HCT116 (cell line): ENCODE data around the gene NASP. TPM values are rescaled to one million over a fixed set of nuclear protein-coding genes. Genes with fewer than 3 reads are reported as not detected.
"Not testable (repeated sequence)": the region's sequence is repeated elsewhere in the genome, so short reads cannot be mapped to it uniquely, and the experiment has no call there.

Experiments used
- ATAC-seq: fragments of 200-7000 bp; cut with Tn5 transposase; 2 replicates; pipeline ENCODE4 v1.9.1; 2020; ENCODE audit warnings: mild to moderate bottlenecking, moderate library complexity
- BruUV-seq: library from RNA; stranded (reverse); fragments of 400-500 nt; replicated peaks from 2 replicates; lab custom pipeline; 2021; lab: Mats Ljungman, UMichigan
- CTCF ChIA-PET: fragments of 300-600 bp; sonication (Branson Sonifier 250); formaldehyde crosslinking; loops from one replicate; lab custom pipeline; 2021; ENCODE audit warnings: antibody characterized with exemption; lab: Charles Lee
- POLR2A ChIA-PET: fragments of 300-600, 350-600 bp; sonication (Branson Sonifier 250); formaldehyde crosslinking; loops from one replicate; lab custom pipeline; 2021; ENCODE audit warnings: antibody characterized with exemption; lab: Charles Lee
- RAD21 ChIA-PET, 2 experiments: fragments of 300-600 bp; sonication (Branson Sonifier 250); formaldehyde crosslinking; loops; one replicate each; lab custom pipeline; 2023; ENCODE audit warnings: low total read pairs in 2 of 2; ENCODE audit not compliant: uncharacterized antibody in 2 of 2, unreplicated experiment in 2 of 2, low non-redundant PET in 1 of 2; lab: Charles Lee
- DNase-seq: peaks from one replicate; pipeline ENCODE4 v3.0.0-alpha.2; 2010; ENCODE audit warnings: low read depth, low spot score
- H2AFZ ChIP-seq: fragments of 200-600 bp; shearing (Covaris generic), sonication (generic); 2 replicates; pipeline ENCODE4 v1.6.1; 2017; ENCODE audit warnings: low read depth, mixed run types, mixed read lengths, antibody characterized with exemption, low read length; ENCODE audit not compliant: poor library complexity, severe bottlenecking
- H3K27ac ChIP-seq: 2 replicates; pipeline ENCODE4 v1.5.1; 2012; ENCODE audit warnings: low read depth, low read length
- H3K27me3 ChIP-seq: fragments of 200-600 bp; sonication (generic); 2 replicates; pipeline ENCODE4 v1.6.1; 2016; ENCODE audit warnings: mixed run types, low read length, mixed read lengths; ENCODE audit not compliant: insufficient read depth
- H3K36me3 ChIP-seq, 2 experiments: fragments of 200-500 bp in 1 of 2; fragments of 200-600 bp in 1 of 2; sonication (Bioruptor generic) in 1 of 2; sonication (generic) in 1 of 2; 2 replicates each; pipeline versions ENCODE4 v1.5.1 to v1.6.1; 2014 to 2016; ENCODE audit warnings: low read length in 2 of 2, inconsistent platforms in 1 of 2, mixed read lengths in 1 of 2, mixed run types in 1 of 2; ENCODE audit not compliant: insufficient read depth in 2 of 2, control insufficient read depth in 1 of 2
- H3K4me1 ChIP-seq, 2 experiments: fragments of 200-600 bp in 1 of 2; sonication (generic) in 1 of 2; 2 replicates each; pipeline versions ENCODE4 v1.5.1 to v1.6.1; 2012 to 2017; ENCODE audit warnings: low read length in 2 of 2, inconsistent platforms in 1 of 2, mild to moderate bottlenecking in 1 of 2, mixed read lengths in 1 of 2, mixed run types in 1 of 2, moderate library complexity in 1 of 2; ENCODE audit not compliant: insufficient read depth in 2 of 2, control insufficient read depth in 1 of 2
- H3K4me2 ChIP-seq: fragments of 200-600 bp; sonication (generic); 2 replicates; pipeline ENCODE4 v1.6.1; 2017; ENCODE audit warnings: mixed run types, low read length, mixed read lengths
- H3K4me3 ChIP-seq, 2 experiments: fragments of 200-600 bp in 1 of 2; sonication (generic) in 1 of 2; replicated peaks in 1 of 2; 2 replicates each; pipeline ENCODE4 v1.5.1; 2011 to 2016; ENCODE audit warnings: low read length in 2 of 2, control low read depth in 1 of 2, low read depth in 1 of 2, mild to moderate bottlenecking in 1 of 2, mixed read lengths in 1 of 2, mixed run types in 1 of 2
- H3K79me2 ChIP-seq: fragments of 200-600 bp; sonication (generic); 2 replicates; pipeline ENCODE4 v1.6.1; 2017; ENCODE audit warnings: mild to moderate bottlenecking, mixed run types, low read length, moderate library complexity, mixed read lengths; ENCODE audit not compliant: insufficient read depth
- H3K9ac ChIP-seq: fragments of 200-600 bp; sonication (generic); 2 replicates; pipeline ENCODE4 v1.6.1; 2016; ENCODE audit warnings: low read length, mixed read lengths
- H3K9me2 ChIP-seq: fragments of 200-600 bp; sonication (generic), shearing (Covaris generic); 2 replicates; pipeline ENCODE4 v1.6.1; 2017; ENCODE audit warnings: mixed run types, mild to moderate bottlenecking, moderate library complexity; ENCODE audit not compliant: insufficient read depth
- H3K9me3 ChIP-seq, 2 experiments: fragments of 200-500 bp in 1 of 2; fragments of 200-600 bp in 1 of 2; sonication (Bioruptor generic) in 1 of 2; sonication (generic) in 1 of 2; 2 replicates each; pipeline ENCODE4 v1.6.1; 2014 to 2017; ENCODE audit warnings: low read length in 2 of 2, mixed read lengths in 2 of 2, inconsistent platforms in 1 of 2, low read depth in 1 of 2, mild to moderate bottlenecking in 1 of 2, mixed run types in 1 of 2, moderate library complexity in 1 of 2; ENCODE audit not compliant: control insufficient read depth in 1 of 2, insufficient read depth in 1 of 2
- H4K20me1 ChIP-seq: fragments of 200-600 bp; sonication (generic), shearing (Covaris generic); 2 replicates; pipeline ENCODE4 v1.6.1; 2017; ENCODE audit warnings: mixed run types, mild to moderate bottlenecking, moderate library complexity; ENCODE audit not compliant: insufficient read depth
- ATF3 ChIP-seq: IDR thresholded peaks from 2 replicates; pipeline ENCODE4 v1.6.1; 2012
- CBX3 ChIP-seq: IDR thresholded peaks from 2 replicates; pipeline ENCODE4 v1.6.1; 2012; ENCODE audit warnings: low read depth
- CTCF ChIP-seq, 3 experiments: fragments of 200-600 bp in 1 of 3; sonication (generic) in 1 of 3; IDR thresholded peaks in 2 of 3; conservative IDR thresholded peaks in 1 of 3; 2 replicates each; pipeline ENCODE4 v1.5.1; 2012 to 2017; ENCODE audit warnings: low read depth in 2 of 3, low read length in 2 of 3, antibody characterized with exemption in 1 of 3, borderline replicate concordance in 1 of 3, control low read depth in 1 of 3, mild to moderate bottlenecking in 1 of 3, mixed read lengths in 1 of 3, mixed run types in 1 of 3, moderate library complexity in 1 of 3; ENCODE audit not compliant: insufficient read depth in 1 of 3
- ELF1 ChIP-seq: IDR thresholded peaks from 2 replicates; pipeline ENCODE4 v1.6.1; 2012; ENCODE audit warnings: low read depth, borderline replicate concordance
- EZH2 ChIP-seq: fragments of 200-600 bp; sonication (generic); IDR thresholded peaks from 2 replicates; pipeline ENCODE4 v1.6.1; 2017; ENCODE audit warnings: antibody characterized with exemption, mixed run types
- JUND ChIP-seq: IDR thresholded peaks from 2 replicates; pipeline ENCODE4 v1.6.1; 2012
- MAX ChIP-seq: IDR thresholded peaks from 2 replicates; pipeline ENCODE4 v1.6.1; 2012
- POLR2A ChIP-seq: IDR thresholded peaks from 2 replicates; pipeline ENCODE4 v1.7.0; 2011; ENCODE audit warnings: borderline replicate concordance; ENCODE audit not compliant: insufficient read depth, insufficient read length; ENCODE audit errors: extremely low read depth
- RAD21 ChIP-seq: IDR thresholded peaks from 2 replicates; pipeline ENCODE4 v1.6.1; 2012; ENCODE audit warnings: low read depth, mild to moderate bottlenecking
- SRF ChIP-seq: IDR thresholded peaks from 2 replicates; pipeline ENCODE4 v1.6.1; 2012; ENCODE audit warnings: low read depth
- TCF7L2 ChIP-seq: IDR thresholded peaks from 2 replicates; pipeline ENCODE4 v1.7.0; 2011; ENCODE audit warnings: borderline replicate concordance, inconsistent platforms; ENCODE audit not compliant: insufficient read depth, insufficient read length; ENCODE audit errors: extremely low read depth
- YY1 ChIP-seq: IDR thresholded peaks from 2 replicates; pipeline ENCODE4 v1.6.1; 2011; ENCODE audit warnings: low read length, low read depth, moderate library complexity, mild to moderate bottlenecking; ENCODE audit not compliant: insufficient replicate concordance; ENCODE audit errors: extremely low read depth
- ZBTB33 ChIP-seq: IDR thresholded peaks from 2 replicates; pipeline ENCODE4 v1.6.1; 2011; ENCODE audit warnings: mild to moderate bottlenecking, low read length, moderate library complexity; ENCODE audit not compliant: insufficient replicate concordance; ENCODE audit errors: extremely low read depth
- ZNF274 ChIP-seq: fragments of 200-500 bp; sonication (Bioruptor generic); IDR thresholded peaks from 2 replicates; pipeline ENCODE4 v1.6.1; 2014; ENCODE audit warnings: mild to moderate bottlenecking, low read depth, low read length, inconsistent platforms
- intact Hi-C: fragments of 100-400 bp; cut with micrococcal nuclease; formaldehyde crosslinking; loops from 2 replicates; pipeline ENCODE4 v1.10.0; 2022
- total RNA-seq: library from RNA; stranded (reverse); gene quantifications from one replicate; pipeline ENCODE4 v1.2.1, GENCODE V29; 2021; ENCODE audit not compliant: unreplicated experiment

Gene NASP
- total RNA-seq, 1 experiment from 2014 or later, result 185 TPM

GRCh38 chr1:45596765-45597164 is 12.9 kb downstream of the NASP start:
- POLR2A ChIA-PET, result not testable (repeated sequence)
- H3K36me3 ChIP-seq, result peaks cover 29 to 40% of the 10 kb centered on the region in 2 experiments

GRCh38 chr1:45604239-45604638 is 20.4 kb downstream of the NASP start:
- no peak overlapping the region for H3K27ac ChIP-seq
- H3K9ac ChIP-seq, result no peak overlapping the region
- ChIA-PET POLR2A (no interaction called here), RAD21 (no interaction called here), CTCF (no interaction called here)
- DNase-seq (no peak), ATAC-seq (no peak)
- H3K9me3 ChIP-seq, result no peaks in the 10 kb centered on the region
- peaks cover 16 to 28% of the 10 kb centered on the region in 2 experiments for H3K4me1 ChIP-seq
- H4K20me1 ChIP-seq, result peaks cover 33% of the 10 kb centered on the region; the same call in 1 of the 2 replicates
- H2AFZ ChIP-seq, result no peak overlapping the region
- peaks cover 96% of the 10 kb centered on the region for H3K79me2 ChIP-seq
- peaks cover 31 to 49% of the 10 kb centered on the region in 2 experiments for H3K36me3 ChIP-seq
- no peaks in the 10 kb centered on the region for H3K27me3 ChIP-seq
- intact Hi-C loops, result no loop called here
- no peak overlapping the region for H3K4me2 ChIP-seq
- no peak overlapping the region for H3K4me3 ChIP-seq
- BruUV-seq, result no TSS peak
- no peaks in the 10 kb centered on the region for H3K9me2 ChIP-seq
- TF ChIP-seq ATF3 (no peak), POLR2A (no peak), TCF7L2 (no peak), YY1 (no peak), ZNF274 (no peak), EZH2 (no peak), CTCF (IDR thresholded peaks at IDR 0.05 in 2 of 3, conservative IDR thresholded peaks at IDR 0.05 in 1 of 3; ENCODE audit: borderline replicate concordance in 1 of 3, insufficient read depth in 1 of 3, low read depth in 2 of 3, low read length in 2 of 3) (no peak), SRF (no peak), RAD21 (no peak), JUND (no peak), ZBTB33 (no peak), CBX3 (no peak), ELF1 (no peak), MAX (no peak)

More at GRCh38 chr1:45596765-45597164, 12.9 kb downstream of the NASP start:
- H3K4me2 ChIP-seq, H2AFZ ChIP-seq, H3K9me2 ChIP-seq, H3K27ac ChIP-seq, intact Hi-C loops, CTCF ChIA-PET, H3K9ac ChIP-seq, RAD21 ChIA-PET, DNase-seq, BruUV-seq, H3K27me3 ChIP-seq, ATAC-seq, H3K4me3 ChIP-seq, H3K9me3 ChIP-seq: not testable (repeated sequence)
- Histone ChIP-seq H4K20me1 (peaks cover 12% of the 10 kb centered on the region; the same call in 1 of the 2 replicates), H3K4me1 (peaks cover 13 to 22% of the 10 kb centered on the region in 2 experiments), H3K79me2 (peaks cover 99% of the 10 kb centered on the region)
